GM18520 (cell line): ENCODE data around the gene LRRFIP1.

ENCODE experiments used
- ATAC-seq: cut with Tn5 transposase; IDR thresholded peaks from one replicate; pipeline ENCODE4 v1.9.1; 2021; ENCODE audit not compliant: unreplicated experiment

LRRFIP1 gene

GRCh38 chr2:237721458-237721857, 94.1 kb downstream of the LRRFIP1 start:
- no peak for ATAC-seq

GRCh38 chr2:237722616-237723015, 95.2 kb downstream of the LRRFIP1 start:
- no peak for ATAC-seq

- no peak for ATAC-seq
These were observed 95.6 kb downstream of the LRRFIP1 start for GRCh38 chr2:237723023-237723422.

GRCh38 chr2:237723602-237724001, 96.2 kb downstream of the LRRFIP1 start:
- no peak for ATAC-seq

GRCh38 chr2:237724811-237725478, 97.6 kb downstream of the LRRFIP1 start:
- no peak for ATAC-seq

- no peak for ATAC-seq
These were observed 98.3 kb downstream of the LRRFIP1 start for GRCh38 chr2:237725661-237726060.

GRCh38 chr2:237726401-237726830, 99.0 kb downstream of the LRRFIP1 start:
- ATAC-seq, result no peak

GRCh38 chr2:237727363-237727762, 100.0 kb downstream of the LRRFIP1 start:
- ATAC-seq, result no peak

- no peak for ATAC-seq
These were observed 102.5 kb downstream of the LRRFIP1 start for GRCh38 chr2:237729681-237730475.

GRCh38 chr2:237731663-237732062, 104.3 kb downstream of the LRRFIP1 start:
- ATAC-seq, result no peak

GRCh38 chr2:237732070-237732469, 104.7 kb downstream of the LRRFIP1 start:
- ATAC-seq, result no peak

GRCh38 chr2:237732790-237733381, 105.5 kb downstream of the LRRFIP1 start:
- no peak for ATAC-seq

GRCh38 chr2:237733677-237734300, 106.4 kb downstream of the LRRFIP1 start:
- no peak for ATAC-seq

- no peak for ATAC-seq
These were observed 107.7 kb downstream of the LRRFIP1 start for GRCh38 chr2:237734905-237735623.

GRCh38 chr2:237735798-237736197, 108.4 kb downstream of the LRRFIP1 start:
- no peak for ATAC-seq

GRCh38 chr2:237736783-237737182, 109.4 kb downstream of the LRRFIP1 start:
- ATAC-seq, result no peak

- ATAC-seq, result no peak
These were observed 109.9 kb downstream of the LRRFIP1 start for GRCh38 chr2:237737196-237737865.

GRCh38 chr2:237738255-237738654, 110.9 kb downstream of the LRRFIP1 start:
- no peak for ATAC-seq

- ATAC-seq, result no peak
These were observed 111.7 kb downstream of the LRRFIP1 start for GRCh38 chr2:237739101-237739500.

GRCh38 chr2:237742191-237742590, 114.8 kb downstream of the LRRFIP1 start:
- ATAC-seq, result no peak
